ENCODE results near the gene MYBPC3.

MYBPC3 gene

DNA sequence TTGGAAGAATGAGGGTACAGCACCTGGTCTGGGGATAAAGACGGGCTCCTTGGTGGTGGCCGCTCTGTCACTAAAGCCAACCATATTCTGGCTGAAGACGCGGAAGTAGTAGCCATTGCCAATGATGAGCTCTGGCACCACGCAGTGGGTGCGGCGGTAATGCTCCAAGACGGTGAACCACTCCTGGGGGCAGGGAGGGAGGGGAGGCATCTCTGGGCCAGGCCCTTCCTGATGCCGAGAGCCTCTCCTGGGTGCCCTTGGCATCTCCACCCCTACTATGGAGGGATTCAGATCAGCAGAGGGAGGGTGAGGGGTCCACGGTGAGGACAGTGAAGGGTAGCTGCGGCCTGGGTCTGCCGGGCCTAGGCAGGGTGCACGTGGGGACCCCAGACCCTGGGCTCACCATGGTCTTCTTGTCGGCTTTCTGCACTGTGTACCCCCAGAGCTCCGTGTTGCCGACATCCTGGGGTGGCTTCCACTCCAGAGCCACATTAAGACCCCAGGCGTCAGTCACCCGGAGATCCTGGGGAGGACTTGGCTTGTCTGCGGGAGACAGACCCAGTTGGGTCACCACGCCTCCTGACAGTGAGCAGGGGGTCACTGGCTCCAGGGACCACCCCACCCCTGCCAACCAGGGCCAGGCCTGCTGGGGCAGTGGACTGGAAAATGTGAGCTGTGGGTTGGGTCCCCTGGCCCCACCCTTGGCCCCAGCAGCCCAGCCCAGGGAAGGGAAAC lies 19.5 kb downstream of the MYBPC3 start:
- DNase-seq (ENCODE audit: low spot score): no peak
- TF ChIP-seq, protein P1, sequence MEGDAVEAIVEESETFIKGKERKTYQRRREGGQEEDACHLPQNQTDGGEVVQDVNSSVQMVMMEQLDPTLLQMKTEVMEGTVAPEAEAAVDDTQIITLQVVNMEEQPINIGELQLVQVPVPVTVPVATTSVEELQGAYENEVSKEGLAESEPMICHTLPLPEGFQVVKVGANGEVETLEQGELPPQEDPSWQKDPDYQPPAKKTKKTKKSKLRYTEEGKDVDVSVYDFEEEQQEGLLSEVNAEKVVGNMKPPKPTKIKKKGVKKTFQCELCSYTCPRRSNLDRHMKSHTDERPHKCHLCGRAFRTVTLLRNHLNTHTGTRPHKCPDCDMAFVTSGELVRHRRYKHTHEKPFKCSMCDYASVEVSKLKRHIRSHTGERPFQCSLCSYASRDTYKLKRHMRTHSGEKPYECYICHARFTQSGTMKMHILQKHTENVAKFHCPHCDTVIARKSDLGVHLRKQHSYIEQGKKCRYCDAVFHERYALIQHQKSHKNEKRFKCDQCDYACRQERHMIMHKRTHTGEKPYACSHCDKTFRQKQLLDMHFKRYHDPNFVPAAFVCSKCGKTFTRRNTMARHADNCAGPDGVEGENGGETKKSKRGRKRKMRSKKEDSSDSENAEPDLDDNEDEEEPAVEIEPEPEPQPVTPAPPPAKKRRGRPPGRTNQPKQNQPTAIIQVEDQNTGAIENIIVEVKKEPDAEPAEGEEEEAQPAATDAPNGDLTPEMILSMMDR (IDR thresholded peaks at IDR 0.05): no peak

DNA sequence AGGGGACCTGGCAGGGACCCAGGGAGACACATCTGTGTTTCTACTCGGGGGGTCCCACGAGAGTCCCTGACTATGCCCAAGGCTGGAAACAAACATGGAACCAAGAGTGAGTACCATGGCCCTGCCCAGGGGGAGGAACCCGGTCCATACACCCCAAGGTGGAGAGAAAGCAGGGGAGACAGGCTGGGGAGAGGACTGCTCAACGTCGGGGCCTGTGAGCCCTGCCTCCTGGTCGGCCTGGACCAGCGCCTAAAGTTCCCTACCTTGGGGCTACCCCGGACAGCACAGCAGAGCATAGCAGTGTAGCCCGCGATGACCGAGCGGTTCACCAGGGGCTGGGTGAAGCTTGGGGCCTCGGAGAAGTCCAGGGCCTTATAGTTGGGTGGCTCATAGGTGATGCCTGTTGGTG lies 20.2 kb downstream of the MYBPC3 start:
- Histone ChIP-seq H3K27ac (no peak overlapping the region), H3K4me3 (no peak overlapping the region)
- TF ChIP-seq, protein P1 (IDR thresholded peaks at IDR 0.05): no peak
- DNase-seq (ENCODE audit: low spot score): peak; percentile 62

More for the DNA sequence above, 19.5 kb downstream of the MYBPC3 start:
- no peak overlapping the region for H3K4me3 ChIP-seq
- no peak overlapping the region for H3K27ac ChIP-seq

DNA sequence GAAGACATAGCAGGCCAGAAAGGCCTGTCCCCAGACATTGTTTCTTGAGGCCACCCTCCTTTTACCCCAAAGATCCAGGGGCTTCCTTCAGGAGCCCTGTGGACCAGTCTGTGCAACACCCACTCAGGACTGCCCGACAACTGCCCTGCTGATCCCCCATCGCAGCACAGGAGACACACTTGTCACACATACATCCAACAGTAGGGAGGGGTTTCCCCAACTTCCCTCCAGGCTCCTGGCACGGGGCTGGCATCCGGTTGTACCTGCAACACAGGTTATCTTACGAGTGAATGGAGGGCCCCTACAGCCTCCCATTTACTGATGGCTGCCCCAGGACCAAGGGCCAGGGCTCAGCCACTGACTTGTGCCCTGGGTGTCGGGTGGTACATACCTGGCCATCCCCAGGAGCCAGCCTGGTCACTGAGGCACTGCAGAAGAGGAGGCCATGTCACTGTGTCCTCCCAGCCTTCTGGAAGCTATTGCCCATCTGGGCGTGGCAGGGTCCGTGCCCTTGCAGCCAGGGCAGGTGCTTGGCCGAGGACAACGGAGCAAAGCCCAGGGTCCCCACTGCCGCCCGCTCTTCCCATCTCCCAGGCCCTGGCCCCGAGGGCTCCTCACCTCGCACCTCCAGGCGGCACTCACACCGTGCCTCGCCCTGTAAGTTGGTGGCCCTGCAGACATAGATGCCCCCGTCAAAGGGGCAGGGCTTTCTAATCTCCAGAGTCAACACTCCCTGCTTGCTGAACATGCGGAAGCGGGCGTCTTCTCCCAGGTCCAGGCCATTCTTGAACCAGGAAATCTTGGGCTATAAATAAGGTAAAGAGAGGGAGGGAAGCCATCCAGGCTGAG lies 20.8 kb downstream of the MYBPC3 start:
- Histone ChIP-seq H3K27ac (no peak overlapping the region), H3K4me3 (no peak overlapping the region)
- DNase-seq (ENCODE audit: low spot score): peak; percentile 62
- TF ChIP-seq, protein P1 (IDR thresholded peaks at IDR 0.05): no peak

DNA sequence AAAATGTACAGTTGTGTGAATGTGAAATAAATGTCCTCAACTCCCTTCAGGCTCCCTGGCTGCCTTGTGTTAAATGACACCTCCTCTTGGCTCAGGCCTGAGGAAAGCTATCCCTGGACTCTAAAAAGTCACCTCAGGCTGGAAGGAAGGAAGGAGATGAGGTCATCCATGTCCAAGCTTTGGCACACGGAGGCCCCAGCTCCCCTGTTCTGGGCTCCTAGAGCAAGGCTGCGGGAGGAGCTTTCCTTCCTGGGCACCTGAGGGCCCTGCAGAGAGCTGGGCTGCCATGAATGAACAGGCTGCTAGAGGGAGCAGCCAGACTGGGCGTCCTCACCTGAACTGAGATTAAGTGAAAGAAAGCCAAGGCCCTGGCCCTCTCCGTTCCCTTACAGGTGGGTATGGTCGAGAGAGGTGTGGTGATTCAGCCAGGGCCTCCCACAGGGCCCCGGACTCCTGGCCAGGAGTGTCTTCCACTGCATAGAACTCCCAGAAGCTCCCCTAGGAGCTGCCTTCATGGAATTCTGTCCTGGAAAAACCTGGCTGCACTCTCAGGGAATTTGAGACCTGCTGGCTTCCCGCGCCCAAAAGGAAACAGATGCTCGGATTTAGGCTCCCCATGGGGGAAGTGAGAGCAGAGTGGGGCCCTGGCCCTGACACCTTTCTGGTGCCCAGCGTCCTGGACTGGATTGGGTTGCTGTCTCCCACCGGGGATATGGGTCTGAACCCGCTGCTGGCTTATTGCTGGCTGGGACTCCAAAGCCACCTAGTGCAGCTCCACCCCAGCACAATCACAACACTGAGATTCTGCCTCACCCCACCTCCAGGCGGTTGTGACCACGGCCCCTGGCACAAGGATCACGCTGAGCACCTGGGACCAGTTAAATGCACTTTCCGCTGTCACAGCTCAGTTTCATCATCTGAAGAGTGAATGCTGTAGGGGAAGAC lies 22.2 kb downstream of the MYBPC3 start:
- Histone ChIP-seq H3K4me3 (no peak overlapping the region), H3K27ac (peak overlapping the region in 1 of 2 donors; percentile 3)
- TF ChIP-seq, protein P1 (IDR thresholded peaks at IDR 0.05): no peak
- DNase-seq (ENCODE audit: low spot score): peak; percentile 57

DNA sequence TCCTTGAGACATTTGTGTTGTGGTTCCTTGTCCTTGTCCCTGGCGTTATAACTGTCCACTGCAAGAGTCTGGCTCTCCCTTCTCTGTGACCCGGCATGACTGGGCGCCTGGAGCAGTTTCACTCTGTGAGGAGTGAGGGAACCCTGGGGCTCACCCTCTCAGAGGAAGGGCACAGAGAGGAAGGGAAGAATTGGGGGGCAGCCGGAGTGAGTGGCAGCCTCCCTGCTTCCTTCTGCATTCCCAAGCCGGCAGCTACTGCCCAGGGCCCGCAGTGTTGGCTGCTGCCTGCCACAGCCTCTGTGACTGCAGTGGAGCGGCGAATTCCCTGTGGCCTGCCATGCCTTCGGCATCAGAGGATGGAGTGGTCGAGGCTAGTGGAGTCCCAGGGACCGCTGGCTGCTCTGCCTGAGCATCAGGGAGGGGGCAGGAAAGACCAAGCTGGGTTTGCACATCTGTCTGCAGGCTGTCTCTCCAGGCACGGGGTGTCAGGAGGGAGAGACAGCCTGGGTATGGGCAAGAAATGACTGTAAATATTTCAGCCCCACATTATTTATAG lies 23.0 kb downstream of the MYBPC3 start:
- Histone ChIP-seq H3K27ac (peak overlapping the region in 1 of 2 donors; percentile 3), H3K4me3 (no peak overlapping the region)
- TF ChIP-seq, protein P1 (IDR thresholded peaks at IDR 0.05): no peak
- DNase-seq (ENCODE audit: low spot score): peak; percentile 62
